K562 (cell line): ENCODE measurements around the gene HNRNPA3. TPM values are rescaled to one million over a fixed set of nuclear protein-coding genes. Genes with fewer than 3 reads are reported as not detected.

Experiments used
- ARHGAP35 ChIP-seq: fragments of 450-650 bp; IDR thresholded peaks from 2 replicates; pipeline ENCODE4 v1.6.1; 2018; ENCODE audit not compliant: partially characterized antibody
- MAFK ChIP-seq: IDR thresholded peaks from 2 replicates; pipeline ENCODE4 v1.6.1; 2011; ENCODE audit warnings: low read length, improper control_type of control experiment
- SMC3 ChIP-seq: conservative IDR thresholded peaks from 2 replicates; pipeline ENCODE4 v1.6.1; 2011; ENCODE audit warnings: low read depth, low read length, improper control_type of control experiment; ENCODE audit not compliant: insufficient read depth
- YY1 ChIP-seq, 3 experiments: IDR thresholded peaks; 2 replicates each; pipeline ENCODE4 v1.6.1; 2011; ENCODE audit warnings: low read length in 2 of 3, mild to moderate bottlenecking in 2 of 3, moderate library complexity in 2 of 3, borderline replicate concordance in 1 of 3, control low read depth in 1 of 3, low read depth in 1 of 3; ENCODE audit not compliant: insufficient read depth in 3 of 3, insufficient replicate concordance in 2 of 3, control insufficient read depth in 1 of 3, insufficient read length in 1 of 3; ENCODE audit errors: extremely low read depth in 1 of 3
- ZNF274 ChIP-seq: IDR thresholded peaks from 2 replicates; pipeline ENCODE4 v1.6.1; 2011; ENCODE audit warnings: low read depth, mild to moderate bottlenecking, low read length, moderate library complexity, borderline replicate concordance
- ZNF354B ChIP-seq: fragments of 250-450 bp; sonication (Bioruptor Pico); IDR thresholded peaks from 2 replicates; pipeline ENCODE4 v1.4.0; 2020
- ZNF408 ChIP-seq: fragments of 250-450 bp; sonication (Bioruptor Pico); IDR thresholded peaks from 2 replicates; pipeline ENCODE4 v1.4.0; 2020; ENCODE audit warnings: low read depth, mild to moderate bottlenecking, moderate library complexity
- polyA plus RNA-seq, 8 experiments: library from polyadenylated mRNA; depleted of rRNA in 4 of 8; stranded (reverse) in 5 of 8; unstranded in 3 of 8; fragments of >200 nt; fragmentation: Nextera tagmentation in 2 of 8; fragmentation: Illumina TruSeq in 1 of 8; extraction: Ambion mirVana in 2 of 8; extraction: Trizol in 1 of 8; gene quantifications; 2 replicates each; pipeline versions ENCODE4 v1.2.1 to v1.2.3, GENCODE V29; 2011 to 2014; ENCODE audit warnings: inconsistent platforms in 1 of 8, missing spikeins in 1 of 8
- total RNA-seq, 7 experiments: library from RNA; depleted of rRNA in 6 of 7; stranded (reverse); fragments of >200 nt in 6 of 7; fragmentation: Illumina TruSeq in 2 of 7; extraction: Trizol in 2 of 7; gene quantifications; 2 replicates each; pipeline versions ENCODE4 v1.2.1 to v1.2.3, GENCODE V29; 2011 to 2021; ENCODE audit warnings: low replicate concordance in 1 of 7
- TF ChIP-seq, protein P1 (sequence below), 2 experiments: fragments of 200-800 bp in 1 of 2; sonication (Bioruptor generic) in 1 of 2; sonication (generic) in 1 of 2; formaldehyde crosslinking in 1 of 2; IDR thresholded peaks in 1 of 2; conservative IDR thresholded peaks in 1 of 2; 2 replicates each; pipeline versions ENCODE4 v1.5.0 to v1.6.1; 2016 to 2020; ENCODE audit warnings: missing compliant biosample characterization in 1 of 2, missing genetic modification characterization in 1 of 2, missing genetic modification reagents in 1 of 2
- TF ChIP-seq, protein P2 (sequence below): fragments of 450-650 bp; IDR thresholded peaks from 2 replicates; pipeline ENCODE4 v1.6.1; 2017; ENCODE audit warnings: mild to moderate bottlenecking, moderate library complexity
- TF ChIP-seq, protein P3 (sequence below): fragments of 450-650 bp; IDR thresholded peaks from 2 replicates; pipeline ENCODE4 v1.6.1; 2016; ENCODE audit warnings: mild to moderate bottlenecking, moderate library complexity
- TF ChIP-seq, protein P4 (sequence below): fragments of 250-450 bp; sonication (Bioruptor Pico); IDR thresholded peaks from 2 replicates; pipeline ENCODE4 v1.5.0; 2021

Gene HNRNPA3
- total and polyA plus RNA-seq, 9 of the 15 experiments (the other 6 are each of a cell fraction or from before 2014, with no cell fraction given): 72.8 to 428 (median 192) TPM

DNA sequence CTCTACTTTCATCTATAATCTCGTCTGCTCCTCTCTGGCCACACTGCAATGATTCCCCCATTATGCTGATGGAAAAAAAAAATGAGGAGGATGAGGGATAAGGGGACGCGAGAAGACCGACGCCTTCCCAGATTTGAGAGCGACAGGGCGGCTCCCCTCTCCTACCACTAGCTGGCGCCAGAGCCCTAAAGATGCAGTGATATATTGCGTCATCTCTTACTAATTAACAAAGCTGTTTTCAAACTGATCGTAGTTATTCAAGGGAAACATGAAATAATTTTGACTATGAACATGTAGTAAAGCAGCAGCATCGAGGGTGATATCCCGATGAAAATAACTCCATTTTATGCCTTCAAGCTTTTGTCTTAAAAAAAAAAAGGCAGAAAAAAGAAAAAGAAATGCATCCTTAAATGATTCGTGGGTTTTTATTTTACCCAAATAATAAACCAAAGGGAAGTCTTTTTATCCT, 48.0 kb upstream of the HNRNPA3 start (continued):
- TF ChIP-seq ZNF408 (CRISPR knock-in tag) (no peak), ZNF354B (no peak), SMC3 (peak; percentile 99), YY1 (IDR thresholded peaks at IDR 0.05; ENCODE audit: borderline replicate concordance in 1 of 3, control insufficient read depth in 1 of 3, extremely low read depth in 1 of 3, insufficient read depth in 3 of 3, insufficient read length in 1 of 3, insufficient replicate concordance in 2 of 3, low read depth in 1 of 3, low read length in 2 of 3) (no peak), ARHGAP35 (no peak), MAFK (peak; percentile 47), ZNF274 (no peak)
- TF ChIP-seq, protein P1, sequence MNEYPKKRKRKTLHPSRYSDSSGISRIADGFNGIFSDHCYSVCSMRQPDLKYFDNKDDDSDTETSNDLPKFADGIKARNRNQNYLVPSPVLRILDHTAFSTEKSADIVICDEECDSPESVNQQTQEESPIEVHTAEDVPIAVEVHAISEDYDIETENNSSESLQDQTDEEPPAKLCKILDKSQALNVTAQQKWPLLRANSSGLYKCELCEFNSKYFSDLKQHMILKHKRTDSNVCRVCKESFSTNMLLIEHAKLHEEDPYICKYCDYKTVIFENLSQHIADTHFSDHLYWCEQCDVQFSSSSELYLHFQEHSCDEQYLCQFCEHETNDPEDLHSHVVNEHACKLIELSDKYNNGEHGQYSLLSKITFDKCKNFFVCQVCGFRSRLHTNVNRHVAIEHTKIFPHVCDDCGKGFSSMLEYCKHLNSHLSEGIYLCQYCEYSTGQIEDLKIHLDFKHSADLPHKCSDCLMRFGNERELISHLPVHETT (CRISPR knock-in tag; conservative IDR thresholded peaks at IDR 0.05 in 1 of 2, IDR thresholded peaks at IDR 0.05 in 1 of 2): peak in 1 of 2 experiments; percentile 20; a peak in 1 of 4 replicates
- TF ChIP-seq, protein P2, sequence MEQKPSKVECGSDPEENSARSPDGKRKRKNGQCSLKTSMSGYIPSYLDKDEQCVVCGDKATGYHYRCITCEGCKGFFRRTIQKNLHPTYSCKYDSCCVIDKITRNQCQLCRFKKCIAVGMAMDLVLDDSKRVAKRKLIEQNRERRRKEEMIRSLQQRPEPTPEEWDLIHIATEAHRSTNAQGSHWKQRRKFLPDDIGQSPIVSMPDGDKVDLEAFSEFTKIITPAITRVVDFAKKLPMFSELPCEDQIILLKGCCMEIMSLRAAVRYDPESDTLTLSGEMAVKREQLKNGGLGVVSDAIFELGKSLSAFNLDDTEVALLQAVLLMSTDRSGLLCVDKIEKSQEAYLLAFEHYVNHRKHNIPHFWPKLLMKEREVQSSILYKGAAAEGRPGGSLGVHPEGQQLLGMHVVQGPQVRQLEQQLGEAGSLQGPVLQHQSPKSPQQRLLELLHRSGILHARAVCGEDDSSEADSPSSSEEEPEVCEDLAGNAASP: no peak
- TF ChIP-seq, protein P3, sequence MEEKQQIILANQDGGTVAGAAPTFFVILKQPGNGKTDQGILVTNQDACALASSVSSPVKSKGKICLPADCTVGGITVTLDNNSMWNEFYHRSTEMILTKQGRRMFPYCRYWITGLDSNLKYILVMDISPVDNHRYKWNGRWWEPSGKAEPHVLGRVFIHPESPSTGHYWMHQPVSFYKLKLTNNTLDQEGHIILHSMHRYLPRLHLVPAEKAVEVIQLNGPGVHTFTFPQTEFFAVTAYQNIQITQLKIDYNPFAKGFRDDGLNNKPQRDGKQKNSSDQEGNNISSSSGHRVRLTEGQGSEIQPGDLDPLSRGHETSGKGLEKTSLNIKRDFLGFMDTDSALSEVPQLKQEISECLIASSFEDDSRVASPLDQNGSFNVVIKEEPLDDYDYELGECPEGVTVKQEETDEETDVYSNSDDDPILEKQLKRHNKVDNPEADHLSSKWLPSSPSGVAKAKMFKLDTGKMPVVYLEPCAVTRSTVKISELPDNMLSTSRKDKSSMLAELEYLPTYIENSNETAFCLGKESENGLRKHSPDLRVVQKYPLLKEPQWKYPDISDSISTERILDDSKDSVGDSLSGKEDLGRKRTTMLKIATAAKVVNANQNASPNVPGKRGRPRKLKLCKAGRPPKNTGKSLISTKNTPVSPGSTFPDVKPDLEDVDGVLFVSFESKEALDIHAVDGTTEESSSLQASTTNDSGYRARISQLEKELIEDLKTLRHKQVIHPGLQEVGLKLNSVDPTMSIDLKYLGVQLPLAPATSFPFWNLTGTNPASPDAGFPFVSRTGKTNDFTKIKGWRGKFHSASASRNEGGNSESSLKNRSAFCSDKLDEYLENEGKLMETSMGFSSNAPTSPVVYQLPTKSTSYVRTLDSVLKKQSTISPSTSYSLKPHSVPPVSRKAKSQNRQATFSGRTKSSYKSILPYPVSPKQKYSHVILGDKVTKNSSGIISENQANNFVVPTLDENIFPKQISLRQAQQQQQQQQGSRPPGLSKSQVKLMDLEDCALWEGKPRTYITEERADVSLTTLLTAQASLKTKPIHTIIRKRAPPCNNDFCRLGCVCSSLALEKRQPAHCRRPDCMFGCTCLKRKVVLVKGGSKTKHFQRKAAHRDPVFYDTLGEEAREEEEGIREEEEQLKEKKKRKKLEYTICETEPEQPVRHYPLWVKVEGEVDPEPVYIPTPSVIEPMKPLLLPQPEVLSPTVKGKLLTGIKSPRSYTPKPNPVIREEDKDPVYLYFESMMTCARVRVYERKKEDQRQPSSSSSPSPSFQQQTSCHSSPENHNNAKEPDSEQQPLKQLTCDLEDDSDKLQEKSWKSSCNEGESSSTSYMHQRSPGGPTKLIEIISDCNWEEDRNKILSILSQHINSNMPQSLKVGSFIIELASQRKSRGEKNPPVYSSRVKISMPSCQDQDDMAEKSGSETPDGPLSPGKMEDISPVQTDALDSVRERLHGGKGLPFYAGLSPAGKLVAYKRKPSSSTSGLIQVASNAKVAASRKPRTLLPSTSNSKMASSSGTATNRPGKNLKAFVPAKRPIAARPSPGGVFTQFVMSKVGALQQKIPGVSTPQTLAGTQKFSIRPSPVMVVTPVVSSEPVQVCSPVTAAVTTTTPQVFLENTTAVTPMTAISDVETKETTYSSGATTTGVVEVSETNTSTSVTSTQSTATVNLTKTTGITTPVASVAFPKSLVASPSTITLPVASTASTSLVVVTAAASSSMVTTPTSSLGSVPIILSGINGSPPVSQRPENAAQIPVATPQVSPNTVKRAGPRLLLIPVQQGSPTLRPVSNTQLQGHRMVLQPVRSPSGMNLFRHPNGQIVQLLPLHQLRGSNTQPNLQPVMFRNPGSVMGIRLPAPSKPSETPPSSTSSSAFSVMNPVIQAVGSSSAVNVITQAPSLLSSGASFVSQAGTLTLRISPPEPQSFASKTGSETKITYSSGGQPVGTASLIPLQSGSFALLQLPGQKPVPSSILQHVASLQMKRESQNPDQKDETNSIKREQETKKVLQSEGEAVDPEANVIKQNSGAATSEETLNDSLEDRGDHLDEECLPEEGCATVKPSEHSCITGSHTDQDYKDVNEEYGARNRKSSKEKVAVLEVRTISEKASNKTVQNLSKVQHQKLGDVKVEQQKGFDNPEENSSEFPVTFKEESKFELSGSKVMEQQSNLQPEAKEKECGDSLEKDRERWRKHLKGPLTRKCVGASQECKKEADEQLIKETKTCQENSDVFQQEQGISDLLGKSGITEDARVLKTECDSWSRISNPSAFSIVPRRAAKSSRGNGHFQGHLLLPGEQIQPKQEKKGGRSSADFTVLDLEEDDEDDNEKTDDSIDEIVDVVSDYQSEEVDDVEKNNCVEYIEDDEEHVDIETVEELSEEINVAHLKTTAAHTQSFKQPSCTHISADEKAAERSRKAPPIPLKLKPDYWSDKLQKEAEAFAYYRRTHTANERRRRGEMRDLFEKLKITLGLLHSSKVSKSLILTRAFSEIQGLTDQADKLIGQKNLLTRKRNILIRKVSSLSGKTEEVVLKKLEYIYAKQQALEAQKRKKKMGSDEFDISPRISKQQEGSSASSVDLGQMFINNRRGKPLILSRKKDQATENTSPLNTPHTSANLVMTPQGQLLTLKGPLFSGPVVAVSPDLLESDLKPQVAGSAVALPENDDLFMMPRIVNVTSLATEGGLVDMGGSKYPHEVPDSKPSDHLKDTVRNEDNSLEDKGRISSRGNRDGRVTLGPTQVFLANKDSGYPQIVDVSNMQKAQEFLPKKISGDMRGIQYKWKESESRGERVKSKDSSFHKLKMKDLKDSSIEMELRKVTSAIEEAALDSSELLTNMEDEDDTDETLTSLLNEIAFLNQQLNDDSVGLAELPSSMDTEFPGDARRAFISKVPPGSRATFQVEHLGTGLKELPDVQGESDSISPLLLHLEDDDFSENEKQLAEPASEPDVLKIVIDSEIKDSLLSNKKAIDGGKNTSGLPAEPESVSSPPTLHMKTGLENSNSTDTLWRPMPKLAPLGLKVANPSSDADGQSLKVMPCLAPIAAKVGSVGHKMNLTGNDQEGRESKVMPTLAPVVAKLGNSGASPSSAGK: 0 out of 2 replicates have a peak, but pooled peaks have one; percentile 19
- TF ChIP-seq, protein P4, sequence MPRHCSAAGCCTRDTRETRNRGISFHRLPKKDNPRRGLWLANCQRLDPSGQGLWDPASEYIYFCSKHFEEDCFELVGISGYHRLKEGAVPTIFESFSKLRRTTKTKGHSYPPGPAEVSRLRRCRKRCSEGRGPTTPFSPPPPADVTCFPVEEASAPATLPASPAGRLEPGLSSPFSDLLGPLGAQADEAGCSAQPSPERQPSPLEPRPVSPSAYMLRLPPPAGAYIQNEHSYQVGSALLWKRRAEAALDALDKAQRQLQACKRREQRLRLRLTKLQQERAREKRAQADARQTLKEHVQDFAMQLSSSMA: no peak
